HepG2 (cell line): ENCODE measurements around the gene MTMR4. TPM values are rescaled to one million over a fixed set of nuclear protein-coding genes. Genes with fewer than 3 reads are reported as not detected.

Source experiments
- ATAC-seq: fragments of 200-7000 bp; cut with Tn5 transposase; 3 replicates; pipeline ENCODE4 v1.9.1; 2020; ENCODE audit warnings: mild to moderate bottlenecking, moderate library complexity
- BruUV-seq: library from RNA; stranded (reverse); fragments of 400-500 nt; replicated peaks from 2 replicates; lab custom pipeline; 2021; lab: Mats Ljungman, UMichigan
- CTCF ChIA-PET: fragments of 300-600 bp; formaldehyde crosslinking; extraction: SDS; loops from one replicate; lab custom pipeline; 2021; ENCODE audit warnings: low total read pairs, inconsistent platforms, low intra/inter-chr PET ratio; lab: Yijun Ruan, JAX
- POLR2A ChIA-PET: fragments of 350-600 bp; sonication (Branson Sonifier 250); formaldehyde crosslinking; loops from one replicate; lab custom pipeline; 2020; ENCODE audit warnings: antibody characterized with exemption, inconsistent platforms; lab: Yijun Ruan, JAX
- DNase-seq: peaks from one replicate; pipeline ENCODE4 v3.0.0-alpha.2; 2015; ENCODE audit warnings: low spot score
- FAIRE-seq: peaks from 3 replicates; lab custom pipeline; 2011; peaks lifted over from hg19 to GRCh38; lab: Jason Lieb, UNC
- H2AFZ ChIP-seq: one replicate; pipeline ENCODE4 v1.6.1; 2011; ENCODE audit warnings: low read length, inconsistent platforms
- H3K27ac ChIP-seq: fragments of 300-600 bp; 3 replicates; pipeline ENCODE4 v1.8.0; 2011; ENCODE audit warnings: mixed run types, mild to moderate bottlenecking, mixed read lengths, low read length, inconsistent platforms; ENCODE audit not compliant: insufficient read depth; ENCODE audit errors: extremely low read length
- H3K27me3 ChIP-seq, 2 experiments: fragments of 200-600 bp in 1 of 2; 2 replicates in 1 of 2; 3 replicates in 1 of 2; pipeline versions ENCODE4 v1.6.0 to v1.8.0; 2011; ENCODE audit warnings: low read length in 2 of 2, mild to moderate bottlenecking in 2 of 2, moderate library complexity in 2 of 2, inconsistent platforms in 1 of 2; ENCODE audit not compliant: insufficient read depth in 2 of 2, control insufficient read depth in 1 of 2
- H3K36me3 ChIP-seq, 2 experiments: fragments of 200-600 bp in 1 of 2; replicated peaks in 1 of 2; 2 replicates in 1 of 2; 3 replicates in 1 of 2; pipeline versions ENCODE4 v1.5.1 to v1.8.0; 2011; ENCODE audit warnings: low read length in 2 of 2, inconsistent platforms in 1 of 2; ENCODE audit not compliant: insufficient read depth in 2 of 2, control insufficient read depth in 1 of 2
- H3K4me1 ChIP-seq: 2 replicates; pipeline ENCODE4 v1.5.1; 2012; ENCODE audit warnings: low read length, inconsistent platforms; ENCODE audit not compliant: insufficient read depth
- H3K4me2 ChIP-seq: 2 replicates; pipeline ENCODE4 v1.6.0; 2011; ENCODE audit warnings: low read depth, low read length, inconsistent platforms
- H3K4me3 ChIP-seq, 3 experiments: fragments of 200-600 bp in 1 of 3; sonication (generic), shearing (Covaris generic) in 1 of 3; replicated peaks in 1 of 3; 2 replicates each; pipeline ENCODE4 v1.5.1; 2011 to 2016; ENCODE audit warnings: low read length in 3 of 3, inconsistent platforms in 2 of 3, low read depth in 2 of 3, mild to moderate bottlenecking in 2 of 3, control low read depth in 1 of 3, mixed read lengths in 1 of 3; ENCODE audit not compliant: insufficient read depth in 1 of 3
- H3K79me2 ChIP-seq: one replicate; pipeline ENCODE4 v1.6.1; 2011; ENCODE audit warnings: low read length, inconsistent platforms; ENCODE audit not compliant: insufficient read depth
- H3K9ac ChIP-seq: 2 replicates; pipeline ENCODE4 v1.6.0; 2011; ENCODE audit warnings: mild to moderate bottlenecking, low read depth, low read length, inconsistent platforms; ENCODE audit not compliant: insufficient read depth
- H3K9me3 ChIP-seq: 2 replicates; pipeline ENCODE4 v1.5.1; 2012; ENCODE audit warnings: mild to moderate bottlenecking, low read length
- H4K20me1 ChIP-seq: 2 replicates; pipeline ENCODE4 v1.6.0; 2011; ENCODE audit warnings: inconsistent platforms, mild to moderate bottlenecking, low read length, moderate library complexity; ENCODE audit not compliant: insufficient read depth
- FOXA1 ChIP-seq, 2 experiments: fragments of 450-650 bp in 1 of 2; sonication (generic) in 1 of 2; formaldehyde crosslinking in 1 of 2; IDR thresholded peaks; 2 replicates each; pipeline versions ENCODE4 v1.4.0 to v1.6.1; 2016 to 2020; ENCODE audit warnings: missing genetic modification reagents in 1 of 2
- FOXA3 ChIP-seq: IDR thresholded peaks from 2 replicates; pipeline ENCODE4 v1.6.1; 2016; ENCODE audit warnings: missing genetic modification reagents, missing compliant biosample characterization
- HNRNPK ChIP-seq: fragments of 200-400 bp; formaldehyde crosslinking; IDR thresholded peaks from 2 replicates; pipeline ENCODE4 v1.6.1; 2018; ENCODE audit warnings: low read length, low read depth, moderate library complexity, mild to moderate bottlenecking; ENCODE audit not compliant: poor library complexity, severe bottlenecking
- MED1 ChIP-seq: sonication (generic); formaldehyde crosslinking; IDR thresholded peaks from 2 replicates; pipeline ENCODE4 v1.4.0; 2020; ENCODE audit warnings: missing genetic modification reagents
- PLSCR1 ChIP-seq: sonication (generic); formaldehyde crosslinking; IDR thresholded peaks from 2 replicates; pipeline ENCODE4 v1.5.0; 2020; ENCODE audit warnings: missing genetic modification reagents, mild to moderate bottlenecking, borderline replicate concordance
- RFX3 ChIP-seq: IDR thresholded peaks from 2 replicates; pipeline ENCODE4 v1.6.1; 2016; ENCODE audit warnings: missing biosample characterization, missing genetic modification reagents
- SAP130 ChIP-seq: IDR thresholded peaks from 2 replicates; pipeline ENCODE4 v1.6.1; 2016; ENCODE audit warnings: low read depth
- ZBTB39 ChIP-seq: sonication (generic); formaldehyde crosslinking; IDR thresholded peaks from 2 replicates; pipeline ENCODE4 v1.5.0; 2020; ENCODE audit warnings: missing genetic modification reagents
- ZFP91 ChIP-seq: sonication (generic); formaldehyde crosslinking; IDR thresholded peaks from 2 replicates; pipeline ENCODE4 v1.9.0; 2022; ENCODE audit warnings: missing genetic modification reagents, mild to moderate bottlenecking, borderline replicate concordance
- ZNF34 ChIP-seq: sonication (generic); formaldehyde crosslinking; IDR thresholded peaks from 2 replicates; pipeline ENCODE4 v1.4.0; 2020; ENCODE audit warnings: mild to moderate bottlenecking, missing genetic modification reagents, borderline replicate concordance
- ZNF672 ChIP-seq: sonication (generic); formaldehyde crosslinking; IDR thresholded peaks from 2 replicates; pipeline ENCODE4 v1.8.1; 2022; ENCODE audit warnings: missing genetic modification reagents
- ZNF879 ChIP-seq: sonication (generic); formaldehyde crosslinking; IDR thresholded peaks from 2 replicates; pipeline ENCODE4 v1.8.1; 2023; ENCODE audit warnings: missing genetic modification reagents
- ZXDC ChIP-seq: sonication (generic); formaldehyde crosslinking; IDR thresholded peaks from 2 replicates; pipeline ENCODE4 v1.5.0; 2020; ENCODE audit warnings: mild to moderate bottlenecking, missing genetic modification reagents
- WGBS: methylation state at CpG from one replicate; pipeline ENCODE4 v1.1.6; 2017; ENCODE audit warnings: low lambda C conversion rate; 5-methylcytosine and 5-hydroxymethylcytosine counted together
- in situ Hi-C: cut with HindIII; loops from 2 replicates; pipeline ENCODE4 v1.10.0; 2017; ENCODE audit warnings: low pct_unique_long_range_greater_than_20kb; ENCODE audit not compliant: extremely low pct_ligation_motif_present
- intact Hi-C: fragments of 100-400 bp; cut with micrococcal nuclease; formaldehyde crosslinking; loops from one replicate; pipeline ENCODE4 v1.10.0; 2022; ENCODE audit not compliant: unreplicated experiment
- polyA plus RNA-seq, 8 experiments: library from polyadenylated mRNA; depleted of rRNA in 3 of 8; stranded (reverse) in 7 of 8; unstranded in 1 of 8; fragments of >200 nt; fragmentation: Illumina TruSeq in 4 of 8; extraction: Trizol in 4 of 8; gene quantifications; 2 replicates each; pipeline versions ENCODE4 v1.2.1 to v1.2.3, GENCODE V29; 2011 to 2016; ENCODE audit warnings: low read depth in 4 of 8, missing spikeins in 1 of 8, mixed read lengths in 1 of 8; ENCODE audit not compliant: insufficient read depth in 1 of 8
- total RNA-seq, 5 experiments: library from RNA; depleted of rRNA; stranded (reverse); fragments of >200 nt; fragmentation: Illumina TruSeq; extraction: Trizol; gene quantifications; 2 replicates each; pipeline ENCODE4 v1.2.3, GENCODE V29; 2016; ENCODE audit warnings: low read depth in 1 of 5

MTMR4 gene
- total and polyA plus RNA-seq, 2 of the 13 experiments (the other 11 are each of a cell fraction or from before 2014, with no cell fraction given): 62.5 to 65.1 TPM

- Histone ChIP-seq H3K9me3 (no peaks in the 10 kb centered on the region), H3K27me3 (no peaks in the 10 kb centered on the region), H3K27ac (no peak overlapping the region), H3K79me2 (no peaks in the 10 kb centered on the region), H3K9ac (no peak overlapping the region), H3K4me2 (no peak overlapping the region), H3K4me3 (no peak overlapping the region), H2AFZ (no peak overlapping the region), H4K20me1 (no peaks in the 10 kb centered on the region), H3K36me3 (peaks cover 35 to 84% of the 10 kb centered on the region in 2 experiments), H3K4me1 (peaks cover 11% of the 10 kb centered on the region; the same call in 1 of the 2 replicates)
- no peak for DNase-seq
- ChIA-PET CTCF (no interaction called here), POLR2A (interaction anchor here (0.7 kb wide), 2 partner anchors 10 to 21 kb away, joined by 3 read pairs; no protein-coding TSS in a partner anchor)
- WGBS: 93% methylated on average over 6 of the region's 6 CpGs
- FAIRE-seq: no peak
- intact Hi-C loops (no loop called here), in situ Hi-C loops (no loop called here)
- BruUV-seq: no TSS peak
- ATAC-seq: no peak; the same call in 2 of the 3 replicates
- TF ChIP-seq RFX3 (CRISPR knock-in tag) (no peak), HNRNPK (peak; percentile 99), ZFP91 (CRISPR knock-in tag) (no peak), ZNF34 (CRISPR knock-in tag) (no peak), ZNF879 (CRISPR knock-in tag) (no peak), PLSCR1 (CRISPR knock-in tag) (no peak), MED1 (CRISPR knock-in tag) (no peak), FOXA3 (CRISPR knock-in tag) (peak; percentile 27; the same call in 1 of the 2 replicates), SAP130 (CRISPR knock-in tag) (0 out of 2 replicates have a peak, but pooled peaks have one; percentile 28), FOXA1 (IDR thresholded peaks at IDR 0.05) (no peak), FOXA1 (CRISPR knock-in tag; IDR thresholded peaks at IDR 0.05) (0 out of 2 replicates have a peak, but pooled peaks have one; percentile 21), ZNF672 (CRISPR knock-in tag) (no peak), ZBTB39 (CRISPR knock-in tag) (no peak), ZXDC (CRISPR knock-in tag) (no peak)
Measured at GRCh38 chr17:58498177-58498828, 16.1 kb downstream of the MTMR4 start.
